GM18498 (cell line): Measurements from ENCODE around the gene ULK4.
"Not testable (repeated sequence)": the region's sequence is repeated elsewhere in the genome, so short reads cannot be mapped to it uniquely, and the experiment has no call there.

ENCODE experiments used
- ATAC-seq: cut with Tn5 transposase; IDR thresholded peaks from one replicate; pipeline ENCODE4 v1.9.1; 2021; ENCODE audit warnings: mild to moderate bottlenecking, moderate library complexity; ENCODE audit not compliant: unreplicated experiment

Gene ULK4

DNA sequence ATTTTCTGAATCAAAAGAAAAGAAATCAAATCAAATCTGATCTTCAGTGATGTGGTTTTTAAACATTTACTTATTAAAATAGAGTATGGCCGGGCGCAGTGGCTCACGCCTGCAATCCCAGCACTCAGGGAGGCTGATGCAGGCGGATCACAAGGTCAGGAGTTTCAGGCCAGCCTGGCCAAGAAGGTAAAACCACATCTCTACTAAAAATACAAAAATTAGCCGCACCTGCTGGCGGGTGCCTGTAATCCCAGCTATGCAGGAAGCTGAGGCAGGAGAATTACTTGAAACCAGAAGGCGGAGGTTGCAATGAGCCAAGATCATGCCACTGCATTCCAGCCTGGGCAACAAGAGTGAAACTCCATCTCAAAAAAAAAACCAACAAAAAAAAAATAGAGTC is 169.1 kb downstream of the ULK4 start:
- no peak for ATAC-seq

DNA sequence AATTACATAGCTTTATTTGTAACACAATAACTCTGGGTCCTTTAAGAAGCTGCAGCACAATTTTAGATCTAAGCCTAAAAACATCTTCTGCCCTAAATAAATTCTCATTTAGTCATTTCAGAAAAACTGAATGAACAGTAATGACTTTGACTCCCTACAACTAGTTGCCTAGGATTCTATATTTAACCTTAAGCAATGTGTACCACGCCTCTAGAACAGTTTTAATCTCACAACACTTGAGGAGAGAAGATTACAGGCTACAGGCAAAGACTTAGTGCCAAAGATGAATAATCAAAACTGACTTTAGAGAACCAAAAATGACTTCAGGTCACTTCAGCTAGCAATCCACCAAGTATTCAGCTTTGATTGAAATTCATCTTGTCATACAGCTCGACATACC is 192.8 kb downstream of the ULK4 start:
- no peak for ATAC-seq

DNA sequence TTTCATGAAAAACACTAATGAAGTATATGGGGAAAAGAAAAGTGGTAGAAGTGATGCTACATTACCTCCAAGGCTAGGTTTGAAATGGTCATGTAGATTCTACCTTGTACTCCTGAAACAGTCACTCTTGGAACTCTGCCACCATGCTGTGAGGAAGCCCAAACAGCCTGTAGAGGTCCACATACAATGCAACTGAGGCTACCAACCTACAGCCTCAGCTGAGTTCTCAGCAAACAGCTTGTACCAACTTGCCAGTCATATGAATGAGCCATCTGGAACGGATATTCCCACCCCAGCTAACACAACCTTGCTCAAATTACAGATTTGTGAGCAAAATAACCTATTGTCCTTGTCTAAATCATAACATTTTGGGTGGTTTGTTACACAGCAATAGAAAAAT is 193.5 kb downstream of the ULK4 start:
- no peak for ATAC-seq

DNA sequence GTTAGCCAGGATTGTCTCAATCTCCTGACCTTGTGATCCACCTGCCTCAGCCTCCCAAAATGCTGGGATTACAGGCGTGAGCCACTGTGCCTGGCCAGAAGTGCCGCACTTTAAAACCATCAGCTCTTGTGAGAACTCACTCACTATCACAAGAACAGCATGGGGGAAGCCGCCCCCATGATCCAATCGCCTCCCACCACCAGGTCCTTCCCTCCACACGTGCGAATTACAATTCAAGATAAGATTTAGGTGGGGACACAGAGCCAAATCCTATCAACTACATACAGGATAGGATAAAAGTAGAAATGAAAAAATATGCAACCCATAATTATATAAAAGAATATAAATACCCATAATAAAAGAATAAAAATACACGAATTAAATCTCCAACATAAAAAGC is 199.0 kb downstream of the ULK4 start:
- ATAC-seq: not testable (repeated sequence)

DNA sequence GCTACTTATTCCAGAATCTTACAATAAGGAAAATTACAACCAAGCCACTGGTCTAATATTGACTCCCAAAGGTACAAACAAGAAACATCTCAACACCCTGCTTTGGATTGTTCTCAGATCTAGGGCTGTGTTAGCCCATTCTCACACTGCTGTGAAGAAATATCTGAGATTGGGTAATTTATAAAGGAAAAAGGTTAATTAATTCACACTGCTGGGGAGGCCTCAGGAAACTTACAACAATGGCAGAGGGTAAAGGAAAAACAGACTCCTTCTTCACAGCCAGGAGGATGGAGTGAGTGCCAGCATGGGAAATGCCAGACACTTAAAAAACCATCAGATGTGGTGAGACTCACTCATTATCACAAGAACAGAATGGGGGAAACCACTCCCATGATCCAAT is 208.3 kb downstream of the ULK4 start:
- no peak for ATAC-seq

DNA sequence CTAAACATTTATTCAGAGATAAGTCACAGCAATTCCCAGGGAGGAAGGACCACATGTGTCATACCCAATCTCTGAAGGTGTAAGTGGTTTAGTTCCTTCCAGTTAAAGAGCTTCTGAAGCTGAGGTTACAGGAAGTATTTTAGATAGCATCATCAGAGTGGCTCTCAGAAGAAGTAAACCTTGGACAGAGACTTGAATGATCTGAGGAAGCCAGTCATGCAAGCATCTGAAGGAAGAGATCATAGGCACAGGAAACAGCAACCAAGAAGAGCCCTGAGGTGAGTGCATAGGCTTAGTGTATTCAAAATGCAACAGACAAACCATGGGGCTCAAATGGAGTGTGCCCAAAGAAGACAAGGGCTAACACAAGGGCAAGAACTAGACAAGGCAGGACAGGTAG is 210.3 kb downstream of the ULK4 start:
- ATAC-seq: no peak

DNA sequence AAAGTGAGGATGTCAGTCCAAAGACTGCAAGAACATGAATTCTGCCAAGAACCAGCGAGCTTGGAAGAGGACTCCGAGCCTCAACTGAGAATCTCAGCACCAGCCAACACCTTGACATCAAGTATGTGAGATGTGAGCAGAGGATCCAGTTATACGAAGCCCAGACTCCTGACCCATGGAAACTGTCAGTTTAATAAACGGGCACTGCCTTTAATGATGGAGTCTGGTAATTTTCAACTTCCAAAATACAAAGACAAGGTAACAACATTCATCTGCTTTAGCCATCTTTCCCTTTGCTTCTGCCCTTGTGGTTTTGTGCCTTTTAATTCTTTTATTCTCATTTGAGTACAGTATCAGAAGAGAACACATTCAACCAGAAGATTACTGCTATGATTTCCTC is 211.9 kb downstream of the ULK4 start:
- no peak for ATAC-seq

DNA sequence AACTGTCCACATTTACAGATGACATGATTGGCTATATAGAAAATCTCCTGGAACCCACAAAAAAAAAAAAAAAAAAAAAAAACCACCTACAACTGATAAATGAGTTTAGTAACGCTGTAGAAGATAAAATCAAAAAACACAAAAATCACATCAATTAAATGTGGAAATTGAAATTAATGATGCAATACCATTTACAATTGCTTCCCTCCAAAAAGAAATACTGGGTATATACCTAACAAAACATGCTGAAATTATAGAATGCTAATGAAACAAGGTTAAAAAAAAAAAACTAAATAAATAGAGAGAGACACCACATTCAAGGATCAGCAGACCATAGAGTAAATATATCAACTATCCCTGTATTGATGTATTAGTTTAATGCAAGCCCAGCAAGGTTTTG is 215.7 kb downstream of the ULK4 start:
- ATAC-seq: no peak

DNA sequence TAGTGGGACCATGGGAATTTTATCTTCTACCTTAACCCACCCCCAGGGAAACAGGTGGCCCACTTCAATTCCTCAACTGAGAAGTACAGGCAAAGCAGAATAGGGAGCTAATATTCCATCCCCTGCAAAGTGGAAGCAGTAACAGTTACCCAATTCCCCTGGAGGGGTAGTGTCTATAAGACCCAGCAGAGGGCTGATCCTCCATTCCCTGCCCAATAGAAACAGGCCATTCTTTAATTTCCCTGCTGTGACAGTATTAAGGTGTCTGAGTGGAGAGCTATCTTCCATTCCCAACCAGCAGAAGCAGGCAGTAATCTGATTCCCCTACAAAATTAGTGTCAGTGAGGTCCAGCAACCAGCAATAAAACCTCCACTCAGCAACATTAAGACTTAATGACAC is 219.8 kb downstream of the ULK4 start:
- no peak for ATAC-seq

DNA sequence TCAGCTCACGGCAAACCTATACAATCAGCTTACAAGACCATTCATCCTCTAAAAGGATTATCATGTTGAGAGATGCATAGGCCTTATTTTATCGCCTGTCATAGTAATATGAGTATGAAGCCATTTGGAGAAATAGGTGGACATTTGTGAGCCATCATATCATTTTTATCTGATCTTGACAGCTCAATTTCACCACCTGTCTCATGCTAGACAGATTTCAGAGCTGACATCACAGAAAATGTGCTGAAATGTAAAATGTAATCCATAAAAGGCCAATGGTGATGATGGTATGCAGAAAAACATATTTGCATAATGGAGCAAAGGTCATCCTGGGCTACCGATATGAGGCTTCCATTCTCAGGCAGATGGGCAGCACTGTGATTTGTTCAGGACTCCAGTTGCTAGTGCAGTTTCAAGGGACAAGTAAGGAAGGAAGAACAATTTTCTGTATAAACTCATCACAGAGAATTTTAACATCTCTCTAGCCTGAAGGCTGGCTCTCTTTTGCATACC is 221.5 kb downstream of the ULK4 start:
- ATAC-seq: no peak

DNA sequence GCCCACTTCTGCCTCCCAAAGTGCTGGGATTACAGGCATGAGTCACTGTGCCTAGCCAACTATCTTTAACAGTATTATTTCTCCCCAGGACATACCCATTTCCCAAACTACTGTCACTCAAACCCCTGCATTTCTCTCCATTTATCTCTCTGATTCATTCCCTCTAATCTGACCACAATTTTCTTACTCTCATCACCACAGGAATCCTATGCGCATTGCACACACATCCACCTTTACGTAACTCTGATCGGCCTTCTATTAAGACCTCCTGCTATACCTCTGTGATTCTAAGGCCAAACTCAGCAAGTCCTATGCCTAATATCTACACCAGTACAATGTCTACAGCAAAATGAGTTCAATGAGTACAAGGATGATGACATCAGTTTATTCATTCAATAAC is 235.0 kb downstream of the ULK4 start:
- ATAC-seq: no peak

DNA sequence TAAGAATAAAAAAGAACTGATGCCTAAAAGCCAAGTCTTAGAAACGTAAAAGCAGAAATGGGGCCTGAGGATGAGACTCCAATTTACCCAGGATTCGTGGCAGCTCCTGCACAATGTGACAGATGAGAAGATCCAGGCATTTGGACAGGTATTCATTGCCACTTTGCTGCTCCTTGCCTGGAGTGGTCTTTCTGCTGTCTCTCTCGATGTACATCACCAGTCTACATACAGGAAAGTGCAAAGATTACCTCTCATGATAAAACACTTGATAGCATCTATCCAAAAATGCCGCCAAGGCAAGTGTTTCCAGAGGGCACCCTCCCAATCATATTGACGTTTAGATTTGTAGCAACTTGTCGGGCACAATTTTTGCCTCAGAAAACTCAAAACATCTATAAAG is 244.3 kb downstream of the ULK4 start:
- ATAC-seq: no peak

DNA sequence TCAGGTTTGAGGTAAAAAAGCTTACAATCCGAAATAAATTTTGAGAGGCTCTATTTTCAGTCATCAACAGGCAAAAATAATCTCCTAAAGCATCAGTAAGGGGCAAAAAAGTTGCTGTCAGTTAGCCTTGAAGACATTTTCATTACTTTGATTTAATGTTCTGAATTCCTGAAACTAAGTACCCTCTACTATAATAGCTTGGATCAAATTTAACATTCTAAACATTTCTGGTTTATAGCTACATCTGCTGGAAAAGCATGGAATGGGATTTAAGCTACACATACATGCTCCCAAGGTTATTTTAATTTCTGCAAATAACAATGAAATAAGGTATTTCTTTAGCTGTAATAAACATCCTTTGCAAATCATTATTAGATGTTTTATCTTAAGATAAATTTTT is 245.4 kb downstream of the ULK4 start:
- no peak for ATAC-seq

DNA sequence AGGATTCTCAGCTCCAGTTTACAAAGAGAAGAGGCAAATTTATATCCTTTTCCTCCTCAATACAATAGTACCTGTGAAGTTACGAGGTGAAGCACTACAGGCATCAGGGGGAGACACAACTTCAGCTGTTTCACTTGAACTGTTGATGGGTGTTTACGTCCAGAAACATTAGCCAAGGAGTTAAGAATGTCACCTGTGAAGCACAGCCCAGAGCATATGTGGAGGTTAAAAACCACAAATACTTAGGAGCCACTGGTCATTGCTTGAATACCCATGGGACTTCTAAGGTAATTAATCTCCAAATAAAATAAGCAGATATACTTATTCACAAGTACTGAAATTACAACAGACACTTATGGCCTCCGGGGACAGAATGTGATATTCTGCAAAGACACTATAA is 246.5 kb downstream of the ULK4 start:
- no peak for ATAC-seq

DNA sequence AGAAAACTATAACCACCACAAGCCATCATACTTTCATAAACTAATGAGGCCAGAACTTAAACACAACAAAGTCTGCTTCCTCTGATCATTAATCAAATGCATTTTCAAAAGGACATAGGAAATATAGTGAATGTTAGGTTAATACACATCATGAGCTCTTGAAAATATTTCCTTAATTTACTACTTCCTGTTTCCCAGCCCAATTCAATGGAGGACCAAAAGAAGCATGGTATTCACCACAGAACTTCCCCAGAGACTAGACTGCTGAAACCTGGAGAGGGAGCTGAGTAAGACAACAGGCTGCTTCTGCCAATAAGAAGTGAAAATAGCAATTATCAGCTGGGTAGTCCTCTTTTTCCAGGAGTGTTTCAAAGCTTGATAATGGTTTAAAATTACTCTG is 250.3 kb downstream of the ULK4 start:
- no peak for ATAC-seq

DNA sequence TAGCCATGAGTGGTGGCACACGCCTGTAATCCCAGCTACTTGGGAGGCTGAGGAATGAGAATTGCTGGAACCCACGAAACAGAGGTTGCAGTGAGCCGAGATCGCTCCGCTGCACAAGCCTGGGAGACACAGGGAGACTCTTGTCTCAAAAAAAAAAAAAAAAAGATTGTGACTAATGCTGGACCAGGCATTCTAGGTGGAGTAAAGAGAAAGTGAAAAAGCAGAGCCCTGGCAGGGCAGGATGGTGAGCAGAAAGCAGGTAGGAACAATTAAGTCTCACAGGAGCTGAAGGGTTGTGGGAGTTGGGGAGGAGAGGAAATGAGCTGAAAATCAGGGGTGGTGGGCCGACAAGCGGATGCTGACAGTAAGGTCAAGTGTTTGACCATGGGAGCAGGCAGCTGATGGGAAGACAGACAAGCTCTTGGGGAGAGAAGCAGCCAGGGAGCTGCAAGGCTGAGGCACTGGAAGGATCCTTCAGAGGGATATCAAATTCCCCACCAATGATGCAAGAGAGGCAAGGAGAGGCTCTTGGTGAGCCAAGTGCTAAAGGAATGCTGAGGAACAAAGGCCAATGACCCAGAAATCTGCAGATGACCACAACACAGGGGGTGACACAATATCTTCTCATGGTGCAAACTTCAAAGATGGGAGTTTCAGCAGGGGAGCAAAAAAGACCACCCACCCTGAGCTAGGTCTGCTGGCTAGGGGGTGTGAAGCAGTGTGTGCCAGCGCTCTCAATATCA is 251.1 kb downstream of the ULK4 start:
- ATAC-seq: no peak

DNA sequence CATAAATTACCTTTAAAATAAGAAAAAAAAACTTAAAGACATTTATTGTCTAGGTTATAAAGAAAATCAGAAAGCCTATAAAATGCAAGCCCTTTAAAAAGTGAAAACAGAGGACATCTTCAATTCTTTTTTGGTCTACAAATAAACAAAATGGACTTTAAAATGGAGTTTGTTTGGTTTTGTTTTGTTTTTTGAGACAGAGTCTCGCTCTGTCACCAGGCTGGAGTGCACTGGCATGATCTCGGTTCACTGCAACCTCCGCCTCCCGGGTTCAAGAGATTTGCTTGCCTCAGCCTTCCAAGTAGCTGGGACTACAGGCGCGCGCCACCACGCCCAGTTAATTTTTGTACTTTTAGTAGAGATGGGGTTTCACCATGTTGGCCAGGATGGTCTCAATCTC is 252.7 kb downstream of the ULK4 start:
- not testable (repeated sequence) for ATAC-seq

DNA sequence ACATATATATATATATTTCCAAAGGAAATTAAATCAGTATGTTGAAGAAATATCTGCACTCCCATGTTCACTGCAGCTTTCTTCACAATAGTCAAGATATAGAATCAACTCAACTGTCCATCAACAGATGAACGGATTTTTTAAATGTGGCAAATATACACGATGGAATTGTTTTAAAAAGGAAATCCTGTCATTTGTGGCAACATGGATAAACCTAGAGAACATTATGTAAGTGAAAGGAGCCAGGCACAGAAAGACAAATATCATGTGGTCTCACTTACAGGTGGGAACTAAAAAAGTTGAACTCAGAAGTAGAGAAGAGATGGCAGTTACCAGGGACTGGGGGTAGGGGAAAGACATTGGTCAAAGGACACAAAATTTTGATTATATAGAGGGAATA is 253.7 kb downstream of the ULK4 start:
- no peak for ATAC-seq

DNA sequence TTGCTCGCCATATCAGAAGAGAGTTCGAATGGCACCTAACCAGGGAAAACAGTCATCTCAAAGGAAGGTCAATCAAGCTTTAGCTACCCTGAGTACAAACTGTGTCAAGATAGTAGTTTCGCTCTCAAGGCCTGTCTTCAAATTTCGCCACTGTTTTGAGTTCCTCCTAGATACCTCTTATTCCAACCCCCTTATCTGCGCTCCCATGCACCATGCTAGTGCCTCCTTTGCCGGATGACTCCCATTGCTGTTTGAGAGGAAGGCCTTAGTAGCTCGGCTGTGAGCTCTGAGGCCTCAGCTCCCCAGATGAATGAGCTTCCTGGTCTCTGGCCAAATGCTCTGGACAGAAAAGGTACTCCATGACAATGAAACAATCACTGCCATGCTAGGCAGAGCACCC is 256.0 kb downstream of the ULK4 start:
- no peak for ATAC-seq

DNA sequence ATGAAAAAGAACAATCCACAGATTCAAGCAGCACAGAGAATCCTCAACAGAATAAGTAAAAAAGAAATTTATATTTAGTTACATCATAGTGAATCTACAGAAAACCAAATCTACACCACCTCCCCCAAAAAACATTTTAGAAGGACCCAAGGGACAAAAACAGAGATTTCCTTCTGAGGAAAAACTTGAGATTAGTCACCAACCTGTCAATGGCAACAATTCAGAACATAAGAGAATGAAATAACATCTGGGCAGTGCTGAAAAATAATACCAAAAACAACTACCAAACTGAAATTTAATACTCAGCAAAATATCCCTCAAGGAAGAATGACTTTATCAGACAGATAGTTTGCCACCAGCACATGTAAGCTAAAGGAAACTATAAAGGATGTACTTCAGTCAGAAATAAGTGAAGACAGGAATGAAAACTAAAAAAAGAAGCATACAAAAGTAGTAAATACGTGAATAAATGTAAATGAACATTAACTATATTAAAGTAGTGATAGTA is 260.7 kb downstream of the ULK4 start:
- ATAC-seq: no peak

DNA sequence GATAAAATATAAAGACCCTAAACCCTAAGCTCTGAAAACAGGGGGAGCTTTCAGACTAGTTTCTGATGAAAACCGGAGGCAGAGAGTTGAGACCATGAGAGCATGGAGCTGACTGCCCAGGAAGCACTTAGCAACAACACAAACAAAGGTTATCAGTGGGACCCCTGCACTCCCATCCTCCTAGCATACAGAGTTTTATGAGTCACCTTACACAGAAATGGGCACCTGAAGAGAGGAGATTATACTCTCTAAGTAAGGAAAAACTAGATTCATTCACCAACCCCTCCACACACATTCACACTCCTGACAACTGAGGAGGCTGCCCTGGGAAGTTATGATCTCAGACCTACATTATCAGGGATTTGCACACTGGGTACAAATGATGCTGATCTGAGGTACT is 261.7 kb downstream of the ULK4 start:
- ATAC-seq: no peak

DNA sequence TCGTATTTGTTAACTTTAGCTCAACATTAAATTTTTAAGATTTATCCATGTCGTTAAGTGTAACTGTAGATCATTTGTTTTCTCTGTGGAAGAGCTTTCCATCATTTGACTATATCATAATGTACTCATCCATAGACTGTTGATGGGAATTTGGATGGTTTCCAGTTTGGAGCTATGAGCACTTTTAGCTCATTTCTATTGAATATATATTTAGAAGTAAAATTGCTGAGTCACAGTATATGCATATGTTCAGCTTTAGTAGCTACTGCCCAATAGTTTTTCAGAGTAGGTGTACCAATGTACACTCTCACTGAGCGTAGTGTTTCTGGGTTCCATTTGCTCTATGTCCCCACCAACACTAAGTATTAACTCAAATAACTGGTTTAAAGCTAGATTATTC is 263.0 kb downstream of the ULK4 start:
- no peak for ATAC-seq

DNA sequence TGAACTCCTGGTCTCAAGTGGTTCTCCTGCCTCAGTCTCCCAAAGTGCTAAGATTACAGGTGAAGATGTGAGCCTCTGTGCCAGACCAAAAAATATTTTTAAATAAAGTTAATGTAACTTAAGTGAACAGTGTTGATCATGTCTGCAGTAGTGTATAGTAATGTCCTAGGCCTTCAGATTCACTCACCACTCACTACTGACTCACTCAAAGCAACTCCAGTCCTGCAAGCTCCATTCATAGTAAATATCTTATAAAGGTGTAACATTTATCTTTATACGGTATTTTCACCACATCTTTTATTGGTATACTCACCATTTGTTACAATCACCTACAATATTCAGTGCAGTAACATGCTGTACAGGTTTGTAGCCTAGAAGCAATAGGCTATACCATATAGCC is 264.2 kb downstream of the ULK4 start:
- no peak for ATAC-seq
